ENCODE measurements around the gene ABAT. TPM values are rescaled to one million over a fixed set of nuclear protein-coding genes. Genes with fewer than 3 reads are reported as not detected.

ABAT gene
- total RNA-seq, 4 donors from 2014 or later = 9.6 to 24.0 (median 21.3) TPM

- Histone ChIP-seq H3K36me3 (peaks cover 0 to 41% (median 0%) of the 10 kb centered on the region in 3 donors), H3K27me3 (no peaks in the 10 kb centered on the region), H3K4me1 (no peaks in the 10 kb centered on the region), H3K9me3 (peaks cover 0 to 21% (median 0%) of the 10 kb centered on the region in 4 donors), H3K4me3 (no peak overlapping the region), H3K27ac (no peak overlapping the region)
- TF ChIP-seq, protein P1, sequence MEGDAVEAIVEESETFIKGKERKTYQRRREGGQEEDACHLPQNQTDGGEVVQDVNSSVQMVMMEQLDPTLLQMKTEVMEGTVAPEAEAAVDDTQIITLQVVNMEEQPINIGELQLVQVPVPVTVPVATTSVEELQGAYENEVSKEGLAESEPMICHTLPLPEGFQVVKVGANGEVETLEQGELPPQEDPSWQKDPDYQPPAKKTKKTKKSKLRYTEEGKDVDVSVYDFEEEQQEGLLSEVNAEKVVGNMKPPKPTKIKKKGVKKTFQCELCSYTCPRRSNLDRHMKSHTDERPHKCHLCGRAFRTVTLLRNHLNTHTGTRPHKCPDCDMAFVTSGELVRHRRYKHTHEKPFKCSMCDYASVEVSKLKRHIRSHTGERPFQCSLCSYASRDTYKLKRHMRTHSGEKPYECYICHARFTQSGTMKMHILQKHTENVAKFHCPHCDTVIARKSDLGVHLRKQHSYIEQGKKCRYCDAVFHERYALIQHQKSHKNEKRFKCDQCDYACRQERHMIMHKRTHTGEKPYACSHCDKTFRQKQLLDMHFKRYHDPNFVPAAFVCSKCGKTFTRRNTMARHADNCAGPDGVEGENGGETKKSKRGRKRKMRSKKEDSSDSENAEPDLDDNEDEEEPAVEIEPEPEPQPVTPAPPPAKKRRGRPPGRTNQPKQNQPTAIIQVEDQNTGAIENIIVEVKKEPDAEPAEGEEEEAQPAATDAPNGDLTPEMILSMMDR (IDR thresholded peaks at IDR 0.05) = no peak
- TF ChIP-seq POLR2A (IDR thresholded peaks at IDR 0.05) (no peak), EP300 (IDR thresholded peaks at IDR 0.05) (no peak)
- DNase-seq (ENCODE audit: low spot score in 2 of 2) = no peak
- WGBS, 2 donors = 87 to 92% methylated on average over 8 of the region's 8 CpGs
Measured at GRCh38 chr16:8691728-8692127, 17.3 kb downstream of the ABAT start.

DNA sequence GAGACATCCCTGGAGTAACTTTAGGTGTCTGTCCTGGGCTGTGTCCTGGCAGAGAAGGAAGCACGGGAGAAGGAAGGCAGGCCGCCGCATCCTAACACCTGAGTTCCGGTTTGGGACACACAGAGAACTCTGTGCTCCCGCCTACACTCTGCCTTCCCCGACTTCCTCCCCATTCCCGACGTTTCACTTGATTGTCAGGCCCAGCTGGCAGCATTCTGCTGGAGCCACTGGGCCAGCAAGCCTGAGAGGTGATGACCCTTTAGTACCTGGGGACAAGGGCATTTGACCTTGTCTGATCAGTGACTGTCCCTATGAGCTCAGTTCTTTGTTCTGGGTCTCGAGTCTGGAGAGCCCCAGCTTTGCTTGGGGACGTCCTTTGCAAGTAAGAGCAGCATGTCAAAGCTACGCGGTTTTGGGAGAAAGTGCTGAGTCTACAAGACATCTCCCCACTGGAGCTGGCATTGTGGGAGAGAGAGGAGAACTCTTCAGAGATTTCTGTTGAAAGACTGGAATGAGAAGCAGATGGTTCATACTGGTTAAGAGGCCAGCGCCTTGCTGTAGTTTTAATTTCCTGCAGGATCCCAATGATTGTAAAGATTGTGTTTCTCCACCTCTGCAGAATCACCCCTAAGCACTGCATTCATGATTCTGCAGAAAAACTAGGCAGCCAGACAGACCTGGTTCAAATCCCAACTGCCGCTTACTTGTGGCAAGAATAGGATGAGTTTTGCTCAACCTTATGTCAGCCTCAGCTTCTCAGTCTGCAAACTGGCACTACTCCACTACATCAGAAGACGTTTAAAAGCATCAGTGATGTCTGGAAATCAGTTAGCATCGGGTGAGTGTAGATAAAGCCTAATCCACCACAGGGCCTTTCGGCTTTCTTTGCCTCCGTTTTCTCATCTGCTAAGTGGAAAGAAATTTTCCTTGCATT is 20.6 kb downstream of the ABAT start:
- TF ChIP-seq POLR2A (IDR thresholded peaks at IDR 0.05) = no peak
- TF ChIP-seq, protein P1 (IDR thresholded peaks at IDR 0.05) = no peak
- TF ChIP-seq EP300 (IDR thresholded peaks at IDR 0.05) = no peak
- Histone ChIP-seq H3K27ac (no peak overlapping the region), H3K4me1 (no peaks in the 10 kb centered on the region), H3K36me3 (peaks cover 0 to 13% (median 0%) of the 10 kb centered on the region in 3 donors), H3K27me3 (no peaks in the 10 kb centered on the region), H3K9me3 (peaks cover 0 to 8% (median 0%) of the 10 kb centered on the region in 4 donors), H3K4me3 (no peak overlapping the region)
- WGBS, 2 donors = 60 to 65% methylated on average over 18 of the region's 18 CpGs
- DNase-seq (ENCODE audit: low spot score in 2 of 2) = no peak

DNA sequence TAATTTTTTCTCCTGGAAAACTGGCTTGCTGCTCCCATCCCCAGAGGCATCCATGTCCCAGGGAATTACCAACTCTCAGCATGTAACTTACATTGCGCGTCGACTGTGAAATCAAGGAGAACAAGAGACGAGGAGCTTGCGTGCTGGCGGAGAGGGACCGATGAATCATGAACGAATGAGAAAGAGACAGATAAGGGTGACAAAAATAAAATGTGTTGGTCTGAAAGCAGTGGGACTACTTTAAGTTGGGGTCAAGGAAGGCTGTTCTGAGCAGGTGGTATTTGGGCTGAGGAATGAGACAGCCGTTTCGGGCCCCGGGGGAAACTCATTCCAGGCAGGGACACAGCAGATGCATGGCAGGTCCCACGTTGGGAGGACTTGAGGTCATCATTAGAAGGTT is 22.5 kb downstream of the ABAT start:
- WGBS, 2 donors = 78 to 79% methylated on average over 12 of the region's 12 CpGs
- Histone ChIP-seq H3K4me3 (no peak overlapping the region), H3K9me3 (no peaks in the 10 kb centered on the region), H3K27ac (no peak overlapping the region), H3K4me1 (no peaks in the 10 kb centered on the region), H3K27me3 (no peaks in the 10 kb centered on the region), H3K36me3 (no peaks in the 10 kb centered on the region)
- no peak for DNase-seq (ENCODE audit: low spot score in 2 of 2)
- TF ChIP-seq EP300 (IDR thresholded peaks at IDR 0.05) (no peak), POLR2A (IDR thresholded peaks at IDR 0.05) (no peak)
- TF ChIP-seq, protein P1 (IDR thresholded peaks at IDR 0.05) = no peak

DNA sequence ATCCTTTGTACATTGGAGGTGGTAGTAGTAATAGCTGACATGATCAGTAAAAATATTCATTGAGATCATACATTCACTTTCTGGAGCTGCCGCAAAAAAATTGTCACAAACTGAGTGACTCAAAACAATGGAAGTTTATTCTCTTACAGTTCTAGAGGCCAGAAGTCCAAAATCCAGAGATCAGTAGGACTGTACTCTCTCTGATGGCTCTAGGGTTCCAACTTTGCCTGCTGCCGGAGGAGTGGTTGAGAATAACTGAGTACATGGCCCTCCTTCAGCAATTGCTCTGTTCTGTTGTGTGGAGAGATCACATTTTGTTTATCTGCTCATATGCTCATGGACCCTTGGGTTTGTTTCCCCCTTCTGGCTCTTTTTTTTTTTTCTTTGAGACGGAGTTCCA is 23.5 kb downstream of the ABAT start:
- TF ChIP-seq POLR2A (IDR thresholded peaks at IDR 0.05) = no peak
- TF ChIP-seq, protein P1 (IDR thresholded peaks at IDR 0.05) = no peak
- TF ChIP-seq EP300 (IDR thresholded peaks at IDR 0.05) = no peak
- no peak overlapping the region for H3K27ac ChIP-seq
- H3K4me3 ChIP-seq = no peak overlapping the region
- 43 to 57% methylated on average over 3 of the region's 3 CpGs for WGBS, 2 donors
- no peaks in the 10 kb centered on the region for H3K9me3 ChIP-seq
- H3K36me3 ChIP-seq = peaks cover 0 to 7% (median 0%) of the 10 kb centered on the region in 3 donors
- H3K27me3 ChIP-seq = no peaks in the 10 kb centered on the region
- no peak for DNase-seq (ENCODE audit: low spot score in 2 of 2)
- no peaks in the 10 kb centered on the region for H3K4me1 ChIP-seq

GRCh38 chr16:8703693-8704092 is 29.3 kb downstream of the ABAT start:
- 79 to 84% methylated on average over 2 of the region's 2 CpGs for WGBS, 2 donors
- no peaks in the 10 kb centered on the region for H3K4me1 ChIP-seq
- H3K36me3 ChIP-seq = peaks cover 0 to 19% (median 0%) of the 10 kb centered on the region in 3 donors
- H3K4me3 ChIP-seq = no peak overlapping the region
- no peak for DNase-seq (ENCODE audit: low spot score in 2 of 2)
- H3K27ac ChIP-seq = no peak overlapping the region
- no peaks in the 10 kb centered on the region for H3K9me3 ChIP-seq
- TF ChIP-seq, protein P1 (IDR thresholded peaks at IDR 0.05) = no peak
- TF ChIP-seq POLR2A (IDR thresholded peaks at IDR 0.05) (no peak), EP300 (IDR thresholded peaks at IDR 0.05) (no peak)
- H3K27me3 ChIP-seq = no peaks in the 10 kb centered on the region

Measured in tibial nerve (tissue), 4 donors.